Measurements from ENCODE around the gene CD209.
"Not testable (repeated sequence)": the region's sequence is repeated elsewhere in the genome, so short reads cannot be mapped to it uniquely, and the experiment has no call there.

The CD209 gene, protein sequence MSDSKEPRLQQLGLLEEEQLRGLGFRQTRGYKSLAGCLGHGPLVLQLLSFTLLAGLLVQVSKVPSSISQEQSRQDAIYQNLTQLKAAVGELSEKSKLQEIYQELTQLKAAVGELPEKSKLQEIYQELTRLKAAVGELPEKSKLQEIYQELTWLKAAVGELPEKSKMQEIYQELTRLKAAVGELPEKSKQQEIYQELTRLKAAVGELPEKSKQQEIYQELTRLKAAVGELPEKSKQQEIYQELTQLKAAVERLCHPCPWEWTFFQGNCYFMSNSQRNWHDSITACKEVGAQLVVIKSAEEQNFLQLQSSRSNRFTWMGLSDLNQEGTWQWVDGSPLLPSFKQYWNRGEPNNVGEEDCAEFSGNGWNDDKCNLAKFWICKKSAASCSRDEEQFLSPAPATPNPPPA

DNA sequence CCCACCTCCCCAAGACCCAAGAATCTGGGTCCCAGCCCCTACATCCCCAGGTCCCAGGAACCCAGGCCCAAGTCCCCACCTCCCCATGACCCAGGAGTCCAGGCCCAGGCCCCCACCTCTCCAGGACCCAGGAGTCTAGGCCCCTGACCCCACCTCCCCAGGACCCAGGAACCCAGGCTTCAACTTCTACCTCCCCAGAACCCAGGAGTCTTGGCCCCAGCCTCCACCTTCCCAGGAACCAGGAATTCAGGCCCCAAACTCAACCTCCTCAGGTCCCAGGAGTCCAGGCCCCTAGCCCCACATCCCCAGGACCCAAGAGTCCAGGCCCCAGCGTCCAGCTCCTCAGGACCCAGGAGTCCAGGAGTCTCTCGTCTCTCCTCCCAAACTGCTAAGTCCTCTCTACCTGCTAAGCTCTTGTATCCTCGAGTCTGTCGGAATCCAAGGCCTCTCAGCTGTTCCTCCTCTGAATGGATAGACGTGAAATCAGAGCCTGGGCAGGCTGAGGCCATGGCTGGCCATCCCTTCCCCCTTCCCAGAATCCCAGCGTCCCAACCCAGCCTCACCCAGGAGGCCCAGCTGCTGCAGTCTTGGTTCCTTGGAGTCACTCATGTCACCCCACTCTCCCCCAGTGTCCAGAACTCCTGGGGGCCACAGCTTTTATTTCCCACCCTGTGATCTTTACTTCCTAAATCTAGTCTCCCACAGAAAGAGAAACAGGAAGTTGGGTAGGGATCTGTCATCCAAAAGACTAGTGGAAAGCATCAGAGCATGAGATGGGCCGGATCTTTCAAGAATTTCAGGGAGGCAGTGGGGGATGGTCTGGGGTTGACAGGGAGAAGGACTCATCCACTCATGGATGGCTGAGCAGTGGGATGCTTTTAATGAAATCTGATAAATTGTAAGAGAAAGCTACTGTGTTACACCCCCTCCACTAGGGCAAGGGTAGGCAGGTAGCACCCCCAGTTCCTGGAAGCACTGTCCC, at the start of gene CD209:
TSS of gene CD209 (minus strand) at position 632 of the 982 bp plus-strand sequence. CDS start at position 609, 23 bp downstream.
- no peak for DNase-seq (ENCODE audit: low read depth)
- in situ Hi-C loops (cut with HindIII; ENCODE audit: low sequenced_read_pairs): no loop called here
- H3K4me3 ChIP-seq (ENCODE audit: low read depth, low read length): no peak within 1 kb of the TSS
- TF ChIP-seq, protein P1, sequence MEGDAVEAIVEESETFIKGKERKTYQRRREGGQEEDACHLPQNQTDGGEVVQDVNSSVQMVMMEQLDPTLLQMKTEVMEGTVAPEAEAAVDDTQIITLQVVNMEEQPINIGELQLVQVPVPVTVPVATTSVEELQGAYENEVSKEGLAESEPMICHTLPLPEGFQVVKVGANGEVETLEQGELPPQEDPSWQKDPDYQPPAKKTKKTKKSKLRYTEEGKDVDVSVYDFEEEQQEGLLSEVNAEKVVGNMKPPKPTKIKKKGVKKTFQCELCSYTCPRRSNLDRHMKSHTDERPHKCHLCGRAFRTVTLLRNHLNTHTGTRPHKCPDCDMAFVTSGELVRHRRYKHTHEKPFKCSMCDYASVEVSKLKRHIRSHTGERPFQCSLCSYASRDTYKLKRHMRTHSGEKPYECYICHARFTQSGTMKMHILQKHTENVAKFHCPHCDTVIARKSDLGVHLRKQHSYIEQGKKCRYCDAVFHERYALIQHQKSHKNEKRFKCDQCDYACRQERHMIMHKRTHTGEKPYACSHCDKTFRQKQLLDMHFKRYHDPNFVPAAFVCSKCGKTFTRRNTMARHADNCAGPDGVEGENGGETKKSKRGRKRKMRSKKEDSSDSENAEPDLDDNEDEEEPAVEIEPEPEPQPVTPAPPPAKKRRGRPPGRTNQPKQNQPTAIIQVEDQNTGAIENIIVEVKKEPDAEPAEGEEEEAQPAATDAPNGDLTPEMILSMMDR (IDR thresholded peaks at IDR 0.05; ENCODE audit: low read depth, low read length, missing control alignments): no peak

DNA sequence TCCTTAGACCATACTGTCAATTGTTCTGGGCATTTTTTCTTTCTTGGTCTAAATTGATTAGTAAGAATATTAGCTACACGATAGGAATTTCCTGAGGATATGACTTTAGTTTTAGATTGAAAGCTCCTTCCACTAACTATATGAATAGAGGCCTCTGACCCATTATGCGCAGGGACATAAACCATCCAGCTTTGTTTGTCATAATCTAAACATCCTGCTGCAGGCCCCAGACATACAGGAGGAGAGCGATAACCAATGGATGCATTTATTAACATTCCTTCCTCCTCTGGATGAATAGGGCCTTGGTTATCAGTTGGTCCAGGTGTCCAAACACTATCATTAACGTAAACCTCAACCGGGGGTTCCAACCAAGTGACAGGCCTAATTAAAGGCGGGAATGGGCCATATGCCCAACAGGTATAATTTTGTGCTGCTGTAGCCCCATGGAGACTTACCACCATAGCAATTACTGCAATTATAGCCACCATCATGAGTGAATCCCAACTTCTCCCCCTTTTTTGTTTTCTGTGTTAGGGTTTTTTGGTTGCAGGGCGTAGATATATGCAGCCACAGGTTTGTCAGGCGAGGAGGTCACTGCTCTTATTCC, 48.3 kb upstream of the CD209 start:
- TF ChIP-seq, protein P1 (IDR thresholded peaks at IDR 0.05; ENCODE audit: low read depth, low read length, missing control alignments): no peak
- in situ Hi-C loops (cut with HindIII; ENCODE audit: low sequenced_read_pairs): loop anchor here (25.0 kb wide), 1 partner anchor 208 kb away; the partner anchor contains the start of gene CAMSAP3
- DNase-seq (ENCODE audit: low read depth): no peak
- no peak overlapping the region for H3K4me3 ChIP-seq (ENCODE audit: low read depth, low read length)

DNA sequence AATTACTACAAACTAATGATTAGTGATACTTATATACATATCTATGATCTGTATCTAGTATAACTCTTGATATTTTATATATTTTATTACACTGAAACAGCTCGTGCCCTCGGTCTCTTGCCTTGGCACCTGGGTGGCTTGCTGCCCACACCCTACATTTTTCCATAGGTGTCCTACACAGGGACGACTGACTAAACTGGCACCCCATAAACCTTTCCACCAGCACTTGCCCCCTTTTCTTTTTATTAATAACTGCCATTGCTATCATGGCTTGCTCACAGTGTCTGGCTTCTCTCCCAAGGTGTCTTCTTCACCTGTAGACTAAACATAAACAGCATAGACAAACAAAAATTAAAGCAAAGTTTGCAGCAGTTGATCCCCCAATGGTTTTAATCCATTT, 46.2 kb upstream of the CD209 start:
- H3K4me3 ChIP-seq (ENCODE audit: low read depth, low read length): no peak overlapping the region
- TF ChIP-seq, protein P1 (IDR thresholded peaks at IDR 0.05; ENCODE audit: low read depth, low read length, missing control alignments): no peak
- in situ Hi-C loops (cut with HindIII; ENCODE audit: low sequenced_read_pairs): loop anchor here (25.0 kb wide), 1 partner anchor 206 kb away; the partner anchor contains the start of gene CAMSAP3
- DNase-seq (ENCODE audit: low read depth): no peak

DNA sequence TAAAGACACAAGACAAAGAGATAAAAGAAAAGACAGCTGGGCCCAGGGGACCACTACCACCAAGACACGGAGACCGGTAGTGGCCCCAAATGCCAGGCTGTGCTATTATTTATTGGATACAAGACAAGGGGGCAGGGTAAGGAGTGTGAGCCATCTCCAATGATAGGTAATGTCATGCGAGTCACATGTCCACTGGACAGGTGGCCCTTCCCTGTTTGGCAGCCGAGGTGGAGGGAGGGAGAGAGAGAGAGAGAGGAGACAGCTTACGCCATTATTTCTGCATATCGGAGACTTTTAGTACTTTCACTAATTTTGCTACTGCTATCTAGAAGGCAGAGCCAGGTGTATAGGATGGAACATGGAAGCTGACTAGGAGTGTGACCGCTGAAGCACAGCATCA, 45.4 kb upstream of the CD209 start:
- DNase-seq (ENCODE audit: low read depth); H3K4me3 ChIP-seq (ENCODE audit: low read depth, low read length): not testable (repeated sequence)
- in situ Hi-C loops (cut with HindIII; ENCODE audit: low sequenced_read_pairs): loop anchor here (25.0 kb wide), 1 partner anchor 205 kb away; the partner anchor contains the start of gene CAMSAP3

DNA sequence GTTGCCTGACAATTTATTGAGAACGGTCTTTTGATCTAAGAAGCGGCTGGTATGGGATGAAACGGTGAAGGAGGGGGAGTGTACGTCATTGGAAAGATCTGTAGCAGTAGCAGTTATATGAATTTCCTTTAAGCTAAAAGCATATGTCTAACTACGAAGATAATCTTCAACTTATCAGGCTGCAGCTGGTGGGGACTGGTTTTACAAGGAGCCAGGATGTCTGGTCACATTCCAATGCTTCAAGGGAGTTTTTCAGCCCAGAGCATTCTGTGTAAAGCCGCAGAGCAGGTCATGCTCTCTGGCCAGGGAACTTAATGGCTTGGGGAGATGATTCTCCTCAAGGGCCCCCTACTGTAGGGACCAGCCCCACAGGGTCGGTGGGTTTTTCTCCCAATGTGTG, 44.9 kb upstream of the CD209 start:
- in situ Hi-C loops (cut with HindIII; ENCODE audit: low sequenced_read_pairs): loop anchor here (25.0 kb wide), 1 partner anchor 205 kb away; the partner anchor contains the start of gene CAMSAP3
- no peak for DNase-seq (ENCODE audit: low read depth)

DNA sequence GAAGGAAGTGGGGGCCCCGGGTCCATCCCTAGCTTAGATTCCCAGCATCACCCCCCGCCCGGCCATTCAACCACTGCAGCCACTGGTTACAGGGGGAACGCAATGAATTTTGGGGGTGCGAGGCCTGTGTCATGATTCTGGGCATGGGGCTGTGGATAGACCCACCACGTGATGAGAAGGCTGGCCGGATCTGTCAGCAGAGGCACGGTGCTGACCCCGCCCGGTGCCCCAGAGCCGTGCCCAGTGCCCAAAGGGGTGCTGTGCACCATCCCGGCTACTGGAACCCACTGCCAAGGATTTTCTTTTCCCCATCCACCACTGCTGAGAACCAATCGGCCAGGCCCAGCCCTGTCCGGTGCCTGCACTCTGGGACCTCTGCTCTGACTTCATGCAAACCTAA, 43.1 kb upstream of the CD209 start:
- no peak for DNase-seq (ENCODE audit: low read depth)
- TF ChIP-seq, protein P1 (IDR thresholded peaks at IDR 0.05; ENCODE audit: low read depth, low read length, missing control alignments): no peak
- H3K4me3 ChIP-seq (ENCODE audit: low read depth, low read length): no peak overlapping the region
- in situ Hi-C loops (cut with HindIII; ENCODE audit: low sequenced_read_pairs): loop anchor here (25.0 kb wide), 1 partner anchor 203 kb away; the partner anchor contains the start of gene CAMSAP3

More for the DNA sequence above, 44.9 kb upstream of the CD209 start:
- no peak overlapping the region for H3K4me3 ChIP-seq (ENCODE audit: low read depth, low read length)
- TF ChIP-seq, protein P1 (IDR thresholded peaks at IDR 0.05; ENCODE audit: low read depth, low read length, missing control alignments): no peak

Data from astrocyte of the cerebellum (primary cell).